Measurements from ENCODE around the gene KCTD15. TPM values are rescaled to one million over a fixed set of nuclear protein-coding genes. Genes with fewer than 3 reads are reported as not detected.
A peak's percentile ranks its signal among the peaks of the same experiment; 100 is the strongest.

KCTD15 gene
- total RNA-seq, 1 experiment from 2014 or later: 13.8 TPM

- H3K9me3 ChIP-seq (ENCODE audit: insufficient read depth, low read depth): no peaks in the 10 kb centered on the region
- no peak overlapping the region for H3K4me3 ChIP-seq
- H3K4me2 ChIP-seq: no peak overlapping the region
- H3K27ac ChIP-seq: no peak overlapping the region
- TF ChIP-seq CTCF (conservative IDR thresholded peaks at IDR 0.05) (no peak), EZH2 (IDR thresholded peaks at IDR 0.05; ENCODE audit: low read depth) (no peak)
- H3K9me2 ChIP-seq (ENCODE audit: insufficient read depth): no peaks in the 10 kb centered on the region
- no peaks in the 10 kb centered on the region for H3K27me3 ChIP-seq (ENCODE audit: insufficient read depth, low read depth)
- H4K20me1 ChIP-seq (ENCODE audit: insufficient read depth): peaks cover 14% of the 10 kb centered on the region; the same call in 1 of the 2 replicates
- peaks cover 11% of the 10 kb centered on the region; the same call in 1 of the 2 replicates for H3K36me3 ChIP-seq (ENCODE audit: low read depth)
- CTCF ChIA-PET: no interaction called here
- intact Hi-C loops (cut with micrococcal nuclease; ENCODE audit: unreplicated experiment): no loop called here
- H3K79me2 ChIP-seq (ENCODE audit: low read depth): no peaks in the 10 kb centered on the region
- H3K4me1 ChIP-seq (replicated peaks; ENCODE audit: insufficient read depth): no peaks in the 10 kb centered on the region
- POLR2A ChIA-PET (ENCODE audit: unreplicated experiment): no interaction called here
- no peak for DNase-seq
- H2AFZ ChIP-seq: no peak overlapping the region
- BruUV-seq (replicated peaks): no TSS peak
- peaks cover 4% of the 10 kb centered on the region; the same call in 1 of the 2 replicates for H3F3A ChIP-seq (ENCODE audit: insufficient read depth, low read depth)
Observed at GRCh38 chr19:33802801-33803200, 6.1 kb downstream of the KCTD15 start.

- Histone ChIP-seq H3K4me2 (no peak overlapping the region), H4K20me1 (ENCODE audit: insufficient read depth) (peaks cover 14% of the 10 kb centered on the region; the same call in 1 of the 2 replicates), H3K36me3 (ENCODE audit: low read depth) (peaks cover 11% of the 10 kb centered on the region; the same call in 1 of the 2 replicates), H2AFZ (no peak overlapping the region), H3F3A (ENCODE audit: insufficient read depth, low read depth) (peaks cover 4% of the 10 kb centered on the region; the same call in 1 of the 2 replicates), H3K27me3 (ENCODE audit: insufficient read depth, low read depth) (no peaks in the 10 kb centered on the region), H3K9me3 (ENCODE audit: insufficient read depth, low read depth) (no peaks in the 10 kb centered on the region), H3K27ac (no peak overlapping the region), H3K79me2 (ENCODE audit: low read depth) (no peaks in the 10 kb centered on the region), H3K4me3 (no peak overlapping the region), H3K9me2 (ENCODE audit: insufficient read depth) (no peaks in the 10 kb centered on the region), H3K4me1 (replicated peaks; ENCODE audit: insufficient read depth) (no peaks in the 10 kb centered on the region)
- ChIA-PET CTCF (no interaction called here), POLR2A (ENCODE audit: unreplicated experiment) (no interaction called here)
- no peak for TF ChIP-seq CTCF (conservative IDR thresholded peaks at IDR 0.05)
- no peak for TF ChIP-seq EZH2 (IDR thresholded peaks at IDR 0.05; ENCODE audit: low read depth)
- no peak for DNase-seq
- BruUV-seq (replicated peaks): no TSS peak
- intact Hi-C loops (cut with micrococcal nuclease; ENCODE audit: unreplicated experiment): no loop called here
Observed at GRCh38 chr19:33803383-33803782, 6.7 kb downstream of the KCTD15 start.

- Histone ChIP-seq H3K4me1 (replicated peaks; ENCODE audit: insufficient read depth) (no peaks in the 10 kb centered on the region), H3K9me3 (ENCODE audit: insufficient read depth, low read depth) (no peaks in the 10 kb centered on the region), H3K36me3 (ENCODE audit: low read depth) (peaks cover 11% of the 10 kb centered on the region; the same call in 1 of the 2 replicates), H3K79me2 (ENCODE audit: low read depth) (no peaks in the 10 kb centered on the region), H3F3A (ENCODE audit: insufficient read depth, low read depth) (no peaks in the 10 kb centered on the region), H3K9me2 (ENCODE audit: insufficient read depth) (no peaks in the 10 kb centered on the region), H3K4me3 (no peak overlapping the region), H2AFZ (no peak overlapping the region), H3K4me2 (no peak overlapping the region), H3K27me3 (ENCODE audit: insufficient read depth, low read depth) (no peaks in the 10 kb centered on the region), H3K27ac (no peak overlapping the region), H4K20me1 (ENCODE audit: insufficient read depth) (peaks cover 14% of the 10 kb centered on the region; the same call in 1 of the 2 replicates)
- intact Hi-C loops (cut with micrococcal nuclease; ENCODE audit: unreplicated experiment): no loop called here
- TF ChIP-seq CTCF (conservative IDR thresholded peaks at IDR 0.05) (no peak), EZH2 (IDR thresholded peaks at IDR 0.05; ENCODE audit: low read depth) (no peak)
- ChIA-PET POLR2A (ENCODE audit: unreplicated experiment) (no interaction called here), CTCF (no interaction called here)
- no TSS peak for BruUV-seq (replicated peaks)
- DNase-seq: peak in 1 of 2 experiments; percentile 14
Observed at GRCh38 chr19:33804021-33804799, 7.5 kb downstream of the KCTD15 start.
